A673 (cell line): ENCODE data around the gene HERC5. TPM values are rescaled to one million over a fixed set of nuclear protein-coding genes. Genes with fewer than 3 reads are reported as not detected.

ENCODE experiments used
- BruUV-seq: library from RNA; stranded (reverse); fragments of 400-500 nt; replicated peaks from 2 replicates; lab custom pipeline; 2021; lab: Mats Ljungman, UMichigan
- CTCF ChIA-PET: fragments of 300-600 bp; sonication (Branson Sonifier 250); formaldehyde crosslinking; loops from one replicate; lab custom pipeline; 2022; ENCODE audit warnings: antibody characterized with exemption; lab: Charles Lee
- POLR2A ChIA-PET: fragments of 300-600 bp; sonication (Branson Sonifier 250); formaldehyde crosslinking; loops from one replicate; lab custom pipeline; 2022; ENCODE audit warnings: antibody characterized with exemption; ENCODE audit not compliant: low non-redundant PET; lab: Charles Lee
- DNase-seq: peaks from one replicate; pipeline ENCODE4 v3.0.0-alpha.2; 2015; ENCODE audit warnings: low spot score
- H3K27ac ChIP-seq: fragments of 200-600 bp; sonication (generic); 2 replicates; pipeline ENCODE4 v1.5.1; 2016; ENCODE audit warnings: mixed run types, low read depth, mild to moderate bottlenecking, mixed read lengths, antibody characterized with exemption, low read length; ENCODE audit not compliant: poor library complexity, severe bottlenecking
- H3K27me3 ChIP-seq: fragments of 200-600 bp; sonication (generic); replicated peaks from 2 replicates; pipeline ENCODE4 v1.6.1; 2017; ENCODE audit warnings: mixed run types, low read depth, mild to moderate bottlenecking, mixed read lengths, antibody characterized with exemption, low read length; ENCODE audit not compliant: insufficient read depth, poor library complexity
- H3K36me3 ChIP-seq: fragments of 200-600 bp; sonication (generic); 2 replicates; pipeline ENCODE4 v1.6.1; 2016; ENCODE audit warnings: mixed run types, mild to moderate bottlenecking, mixed read lengths, antibody characterized with exemption, low read length; ENCODE audit not compliant: insufficient read depth, poor library complexity, severe bottlenecking
- H3K4me1 ChIP-seq: fragments of 200-600 bp; sonication (generic); 2 replicates; pipeline ENCODE4 v1.6.1; 2017; ENCODE audit warnings: mixed run types, mild to moderate bottlenecking, mixed read lengths, antibody characterized with exemption, low read length; ENCODE audit not compliant: insufficient read depth, poor library complexity, severe bottlenecking
- H3K4me3 ChIP-seq: fragments of 200-600 bp; sonication (generic); 2 replicates; pipeline ENCODE4 v1.5.1; 2016; ENCODE audit warnings: low read depth, mixed run types, mild to moderate bottlenecking, mixed read lengths, low read length; ENCODE audit not compliant: poor library complexity, severe bottlenecking
- H3K9me3 ChIP-seq: fragments of 200-600 bp; sonication (generic); 2 replicates; pipeline ENCODE4 v1.6.1; 2016; ENCODE audit warnings: mixed run types, low read depth, mild to moderate bottlenecking, mixed read lengths, antibody characterized with exemption, low read length; ENCODE audit not compliant: poor library complexity, severe bottlenecking
- CTCF ChIP-seq: fragments of 300-800, 200-600 bp; sonication (generic); conservative IDR thresholded peaks from 2 replicates; pipeline ENCODE4 v1.5.1; 2017; ENCODE audit warnings: low read depth, mild to moderate bottlenecking, antibody characterized with exemption, low read length, moderate library complexity, mixed read lengths
- EZH2 ChIP-seq: fragments of 200-600 bp; sonication (generic); IDR thresholded peaks from 2 replicates; pipeline ENCODE4 v1.6.1; 2017; ENCODE audit warnings: borderline replicate concordance, low read depth, mild to moderate bottlenecking, mixed read lengths, antibody characterized with exemption, low read length; ENCODE audit not compliant: poor library complexity, severe bottlenecking
- intact Hi-C: fragments of 100-400 bp; cut with micrococcal nuclease; formaldehyde crosslinking; loops from one replicate; pipeline ENCODE4 v1.10.0; 2022; ENCODE audit not compliant: unreplicated experiment
- total RNA-seq: library from RNA; stranded (reverse); gene quantifications from 2 replicates; pipeline ENCODE4 v1.2.3, GENCODE V29; 2021

Gene HERC5
- total RNA-seq, 1 experiment from 2014 or later = 0.54 TPM

GRCh38 chr4:88449290-88449689 is 7.6 kb upstream of the HERC5 start:
- TF ChIP-seq CTCF (no peak), EZH2 (no peak)
- H3K4me3 ChIP-seq = no peak overlapping the region
- BruUV-seq = no TSS peak
- POLR2A ChIA-PET = no interaction called here
- no peak for DNase-seq
- no peaks in the 10 kb centered on the region for H3K9me3 ChIP-seq
- H3K27me3 ChIP-seq = no peaks in the 10 kb centered on the region
- intact Hi-C loops = no loop called here
- H3K4me1 ChIP-seq = no peaks in the 10 kb centered on the region
- CTCF ChIA-PET = interaction anchor here (0.6 kb wide), 1 partner anchor 9 kb away, joined by 4 read pairs; no protein-coding TSS in a partner anchor
- H3K36me3 ChIP-seq = no peaks in the 10 kb centered on the region
- no peak overlapping the region for H3K27ac ChIP-seq

GRCh38 chr4:88451205-88451604 is 5.7 kb upstream of the HERC5 start:
- H3K27me3 ChIP-seq = no peaks in the 10 kb centered on the region
- TF ChIP-seq CTCF (no peak), EZH2 (no peak)
- no TSS peak for BruUV-seq
- DNase-seq = no peak
- no peak overlapping the region for H3K4me3 ChIP-seq
- intact Hi-C loops = loop anchor here (10.0 kb wide), 1 partner anchor 86 kb away; no protein-coding TSS in a partner anchor
- CTCF ChIA-PET = no interaction called here
- no peaks in the 10 kb centered on the region for H3K4me1 ChIP-seq
- no peak overlapping the region for H3K27ac ChIP-seq
- no peaks in the 10 kb centered on the region for H3K9me3 ChIP-seq
- POLR2A ChIA-PET = no interaction called here
- H3K36me3 ChIP-seq = no peaks in the 10 kb centered on the region

- no peak for DNase-seq
- H3K4me1 ChIP-seq = no peaks in the 10 kb centered on the region
- intact Hi-C loops = loop anchor here (10.0 kb wide), 1 partner anchor 88 kb away; no protein-coding TSS in a partner anchor
- H3K36me3 ChIP-seq = no peaks in the 10 kb centered on the region
- no peaks in the 10 kb centered on the region for H3K9me3 ChIP-seq
- POLR2A ChIA-PET = no interaction called here
- TF ChIP-seq EZH2 (no peak), CTCF (no peak)
- no peak overlapping the region for H3K4me3 ChIP-seq
- H3K27ac ChIP-seq = no peak overlapping the region
- CTCF ChIA-PET = no interaction called here
- peaks cover 4% of the 10 kb centered on the region for H3K27me3 ChIP-seq
- BruUV-seq = no TSS peak
Observed at GRCh38 chr4:88452912-88453311, 4.0 kb upstream of the HERC5 start.
